Transverse colon (tissue), 4 donors: ENCODE results near the gene TMEM132D. TPM values are rescaled to one million over a fixed set of nuclear protein-coding genes. Genes with fewer than 3 reads are reported as not detected.

ENCODE experiments used
- DNase-seq: peaks from one replicate; pipeline ENCODE4 v3.0.0-alpha.2; 2019
- H3K27ac ChIP-seq, 4 donors: fragments of 200-600 bp; sonication (generic); 2 replicates each; pipeline ENCODE4 v1.5.1; 2016 to 2018; ENCODE audit warnings: inconsistent platforms in 4 of 4
- H3K27me3 ChIP-seq: fragments of 200-600 bp; sonication (generic); 2 replicates; pipeline ENCODE4 v1.5.1; 2017; ENCODE audit warnings: inconsistent platforms
- H3K36me3 ChIP-seq, 4 donors: fragments of 200-600 bp; sonication (generic); 2 replicates each; pipeline ENCODE4 v1.5.1; 2017 to 2019; ENCODE audit warnings: inconsistent platforms in 4 of 4
- H3K4me1 ChIP-seq, 4 donors: fragments of 200-600 bp; sonication (generic); 2 replicates each; pipeline ENCODE4 v1.5.1; 2017 to 2020; ENCODE audit warnings: inconsistent platforms in 4 of 4
- H3K4me3 ChIP-seq, 4 donors: fragments of 200-600 bp; sonication (generic); 1 replicate in 1 of 4; 2 replicates in 3 of 4; pipeline versions ENCODE4 v1.5.1 to v1.6.1; 2017 to 2019; ENCODE audit warnings: inconsistent platforms in 4 of 4
- H3K9me3 ChIP-seq, 2 donors: fragments of 200-600 bp; sonication (generic); 2 replicates each; pipeline ENCODE4 v1.5.1; 2017 to 2019; ENCODE audit warnings: inconsistent platforms in 2 of 2
- CTCF ChIP-seq, 5 experiments: fragments of 200-600 bp in 3 of 5; fragments of 450-650 bp in 2 of 5; sonication (generic) in 3 of 5; IDR thresholded peaks; 1 replicate in 2 of 5; 2 replicates in 3 of 5; pipeline ENCODE4 v1.5.1; 2016 to 2017; ENCODE audit warnings: antibody characterized with exemption in 5 of 5, inconsistent platforms in 3 of 5, mild to moderate bottlenecking in 2 of 5, moderate library complexity in 1 of 5
- EP300 ChIP-seq: sonication (generic); formaldehyde crosslinking; IDR thresholded peaks from one replicate; pipeline ENCODE4 v1.6.1; 2017; ENCODE audit warnings: antibody characterized with exemption, low read depth
- POLR2A ChIP-seq: fragments of 450-650 bp; IDR thresholded peaks from one replicate; pipeline ENCODE4 v1.6.1; 2016; ENCODE audit warnings: antibody characterized with exemption, mild to moderate bottlenecking, moderate library complexity
- POLR2AphosphoS5 ChIP-seq, 3 donors: sonication (generic); formaldehyde crosslinking; IDR thresholded peaks; one replicate each; pipeline ENCODE4 v1.6.1; 2016; ENCODE audit warnings: antibody characterized with exemption in 3 of 3
- WGBS, 2 donors: methylation state at CpG; one replicate each; pipeline ENCODE4 v1.1.5; 2018; ENCODE audit warnings: low coverage in 1 of 2; 5-methylcytosine and 5-hydroxymethylcytosine counted together
- in situ Hi-C, 4 donors: fragments of 200-750 bp; cut with MboI; loops; one replicate each; pipeline versions ENCODE4 v1.15.0 to v1.15.1; 2017; ENCODE audit warnings: low sequenced_read_pairs in 3 of 4, low pct_ligation_motif_present in 1 of 4, low pct_unique_long_range_greater_than_20kb in 1 of 4
- intact Hi-C: fragments of 100-400 bp; cut with DNase I; formaldehyde crosslinking; loops from one replicate; pipeline ENCODE4 v1.15.1; 2023; ENCODE audit warnings: low total_unique reads
- total RNA-seq, 4 donors: library from RNA; depleted of rRNA; stranded (reverse); fragments of >200 nt; gene quantifications; one replicate each; pipeline ENCODE4 v1.1.0, GENCODE V29; 2016

The TMEM132D gene
- total RNA-seq, 4 donors from 2014 or later, result 0.48 to 0.55 TPM; not detected in 2

- in situ Hi-C loops, result no loop called here
- WGBS, 2 donors, result 47 to 57% methylated on average over 5 to 6 of the region's 6 CpGs
Observed at GRCh38 chr12:129530517-129530916, 373.3 kb downstream of the TMEM132D start.

GRCh38 chr12:129527506-129527905 lies 376.3 kb downstream of the TMEM132D start:
- H3K4me1 ChIP-seq, result peaks cover 0 to 14% (median 2%) of the 10 kb centered on the region in 4 donors
- H3K27ac ChIP-seq, result no peak overlapping the region
- no peak for DNase-seq
- intact Hi-C loops (no loop called here), in situ Hi-C loops (no loop called here)
- no peaks in the 10 kb centered on the region for H3K9me3 ChIP-seq
- no peaks in the 10 kb centered on the region for H3K36me3 ChIP-seq
- H3K4me3 ChIP-seq, result no peak overlapping the region
- no peaks in the 10 kb centered on the region for H3K27me3 ChIP-seq
- TF ChIP-seq EP300, result no peak
- TF ChIP-seq CTCF (IDR thresholded peaks at IDR 0.05), result no peak
- TF ChIP-seq POLR2A, result no peak
- TF ChIP-seq POLR2AphosphoS5 (IDR thresholded peaks at IDR 0.05), result no peak
- WGBS, 2 donors, result 59 to 71% methylated on average over 3 of the region's 3 CpGs

More at GRCh38 chr12:129530517-129530916, 373.3 kb downstream of the TMEM132D start:
- Histone ChIP-seq H3K9me3 (no peaks in the 10 kb centered on the region), H3K4me3 (no peak overlapping the region), H3K4me1 (peaks cover 0 to 14% (median 2%) of the 10 kb centered on the region in 4 donors), H3K27ac (no peak overlapping the region), H3K27me3 (no peaks in the 10 kb centered on the region), H3K36me3 (no peaks in the 10 kb centered on the region)
- DNase-seq, result no peak
- intact Hi-C loops, result no loop called here
- TF ChIP-seq POLR2A, result no peak
- no peak for TF ChIP-seq EP300
- no peak for TF ChIP-seq CTCF (IDR thresholded peaks at IDR 0.05)
- no peak for TF ChIP-seq POLR2AphosphoS5 (IDR thresholded peaks at IDR 0.05)

- WGBS, 2 donors, result 80 to 89% methylated on average over 2 of the region's 2 CpGs
- no peak overlapping the region for H3K27ac ChIP-seq
- no peaks in the 10 kb centered on the region for H3K9me3 ChIP-seq
- intact Hi-C loops, result no loop called here
- TF ChIP-seq POLR2AphosphoS5 (IDR thresholded peaks at IDR 0.05) (no peak), CTCF (IDR thresholded peaks at IDR 0.05) (no peak), POLR2A (no peak), EP300 (no peak)
- in situ Hi-C loops, result no loop called here
- H3K4me1 ChIP-seq, result no peaks in the 10 kb centered on the region
- DNase-seq, result no peak
- H3K27me3 ChIP-seq, result no peaks in the 10 kb centered on the region
- H3K4me3 ChIP-seq, result no peak overlapping the region
- no peaks in the 10 kb centered on the region for H3K36me3 ChIP-seq
Observed at GRCh38 chr12:129523621-129524020, 380.2 kb downstream of the TMEM132D start.

- H3K27me3 ChIP-seq, result no peaks in the 10 kb centered on the region
- H3K4me1 ChIP-seq, result no peaks in the 10 kb centered on the region
- H3K27ac ChIP-seq, result no peak overlapping the region
- intact Hi-C loops, result no loop called here
- no peaks in the 10 kb centered on the region for H3K9me3 ChIP-seq
- in situ Hi-C loops, result no loop called here
- DNase-seq, result no peak
- no peak overlapping the region for H3K4me3 ChIP-seq
- WGBS, 2 donors, result 68 to 80% methylated on average over 1 of the region's 1 CpG
- H3K36me3 ChIP-seq, result no peaks in the 10 kb centered on the region
- TF ChIP-seq POLR2A (no peak), POLR2AphosphoS5 (IDR thresholded peaks at IDR 0.05) (no peak), EP300 (no peak), CTCF (IDR thresholded peaks at IDR 0.05) (no peak)
Observed at GRCh38 chr12:129520739-129521138, 383.1 kb downstream of the TMEM132D start.
